Stimulated activated CD4-positive, alpha-beta T cell treated with anti-CD3 and anti-CD28 coated beads, Interleukin-4, amount 100 ng/mL, for 24 hours (primary cell): ENCODE measurements around the gene P2RY14.
A peak's percentile ranks its signal among the peaks of the same experiment; 100 is the strongest.
"Not testable (repeated sequence)": the region's sequence is repeated elsewhere in the genome, so short reads cannot be mapped to it uniquely, and the experiment has no call there.

Experiments used
- DNase-seq: peaks from one replicate; pipeline ENCODE4 v3.0.0-alpha.2; 2020

The P2RY14 gene

GRCh38 chr3:151248772-151249337 lies 29.5 kb downstream of the P2RY14 start:
- DNase-seq = no peak

DNA sequence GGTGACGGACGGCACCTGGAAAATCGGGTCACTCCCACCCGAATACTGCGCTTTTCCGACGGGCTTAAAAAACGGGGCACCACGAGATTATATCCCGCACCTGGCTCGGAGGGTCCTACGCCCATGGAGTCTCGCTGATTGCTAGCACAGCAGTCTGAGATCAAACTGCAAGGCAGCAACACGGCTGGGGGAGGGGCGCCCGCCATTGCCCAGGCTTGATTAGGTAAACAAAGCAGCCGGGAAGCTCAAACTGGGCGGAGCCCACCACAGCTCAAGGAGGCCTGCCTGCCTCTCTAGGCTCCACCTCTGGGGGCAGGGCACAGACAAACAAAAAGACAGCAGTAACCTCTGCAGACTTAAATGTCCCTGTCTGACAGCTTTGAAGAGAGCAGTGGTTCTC lies 36.3 kb downstream of the P2RY14 start:
- not testable (repeated sequence) for DNase-seq

DNA sequence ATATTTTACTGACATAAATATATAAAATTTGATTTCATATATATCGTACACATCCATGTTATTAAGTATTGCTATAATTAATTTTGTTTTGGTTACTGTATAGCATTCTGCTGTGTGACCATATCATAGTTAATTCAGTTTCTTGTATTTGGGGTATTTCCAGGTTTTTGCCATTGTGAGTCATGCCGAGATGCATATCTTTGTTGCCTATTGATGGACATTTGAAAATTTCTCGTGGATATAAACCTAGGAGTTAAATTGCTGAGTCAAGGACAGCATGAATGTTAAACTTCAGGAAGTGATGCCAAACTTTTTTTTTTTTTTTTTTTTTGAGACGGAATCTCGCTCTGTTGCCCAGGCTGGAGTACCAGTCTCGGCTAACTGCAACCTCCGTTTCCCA lies 41.6 kb downstream of the P2RY14 start:
- DNase-seq = no peak

DNA sequence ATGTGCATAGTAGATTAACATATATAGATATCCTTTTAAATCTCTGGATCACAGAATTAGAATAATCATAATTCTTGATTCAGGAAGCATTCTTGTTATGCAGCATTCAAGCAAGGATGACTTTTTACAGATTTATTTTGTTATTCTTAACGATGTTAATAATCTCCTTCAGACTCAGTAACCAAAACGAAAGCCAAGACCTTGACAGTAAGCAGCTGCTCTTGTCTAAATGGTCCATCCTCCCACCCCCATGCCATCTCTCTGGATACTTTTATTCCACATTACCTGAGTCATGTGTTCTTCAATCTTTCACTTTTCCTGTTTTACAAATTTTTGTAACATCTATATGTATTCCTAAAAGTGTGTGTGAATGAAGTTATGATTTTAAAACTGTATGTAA lies 42.0 kb downstream of the P2RY14 start:
- no peak for DNase-seq

DNA sequence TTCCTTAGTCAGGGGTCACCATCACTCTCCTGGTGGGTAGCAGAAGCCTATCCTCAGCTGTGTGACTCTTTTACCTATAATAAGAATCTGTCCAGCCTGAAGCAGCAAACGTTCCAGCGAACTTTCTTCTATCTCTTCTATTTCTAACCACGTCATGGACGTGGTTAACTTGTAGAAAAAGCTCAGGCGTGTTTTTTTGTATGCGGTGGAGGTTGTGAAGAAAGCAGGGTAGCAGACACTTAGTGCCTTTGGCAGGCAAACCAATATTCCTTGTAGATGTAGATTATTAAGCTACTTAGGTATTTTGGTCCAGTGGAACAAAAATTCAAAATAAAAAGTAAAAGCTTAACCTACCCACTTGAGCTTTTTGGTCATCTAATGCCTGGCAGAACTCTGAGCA lies 43.5 kb downstream of the P2RY14 start:
- DNase-seq = no peak

DNA sequence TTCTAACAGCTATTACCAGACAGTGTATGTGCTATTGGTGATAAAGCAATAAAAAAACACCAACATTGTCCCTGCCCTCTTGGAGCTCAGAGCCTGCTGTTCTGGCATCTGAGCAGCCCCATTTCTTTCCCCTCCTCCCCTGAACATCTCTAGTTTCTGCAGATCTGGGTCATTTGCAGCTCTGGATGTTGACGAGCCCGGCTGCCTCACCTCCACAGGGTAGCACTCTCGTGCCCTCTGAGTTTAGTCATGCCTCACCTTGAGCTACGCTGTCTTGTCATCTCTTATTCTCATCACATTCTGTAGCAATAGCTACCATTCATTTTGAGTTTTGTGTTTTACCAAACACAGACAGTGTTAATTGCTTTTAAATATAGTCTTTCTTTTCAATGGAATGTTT lies 45.4 kb downstream of the P2RY14 start:
- DNase-seq = no peak

DNA sequence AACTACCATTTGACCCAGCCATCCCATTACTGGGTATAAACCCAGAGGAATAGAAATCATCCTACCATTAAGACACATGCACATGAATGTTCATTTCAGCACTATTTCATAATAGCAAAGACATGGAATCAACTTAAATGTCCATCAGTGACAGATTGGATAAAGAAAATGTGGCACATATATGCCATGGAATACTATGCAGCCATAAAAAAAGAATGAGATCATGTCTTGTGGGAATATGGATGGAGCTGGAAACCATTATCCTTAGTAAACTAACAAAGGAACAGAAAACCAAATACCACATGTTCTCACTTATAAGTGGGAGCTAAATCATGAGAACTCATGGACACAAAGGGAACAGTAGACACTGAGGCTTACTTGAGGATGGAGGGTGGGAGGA lies 45.9 kb downstream of the P2RY14 start:
- DNase-seq = not testable (repeated sequence)

- no peak for DNase-seq
These were observed 47.7 kb downstream of the P2RY14 start for GRCh38 chr3:151230646-151231045.

GRCh38 chr3:151228666-151229040 lies 49.7 kb downstream of the P2RY14 start:
- no peak for DNase-seq

- DNase-seq = peak; percentile 85
These were observed 50.3 kb downstream of the P2RY14 start for GRCh38 chr3:151227807-151228665.

DNA sequence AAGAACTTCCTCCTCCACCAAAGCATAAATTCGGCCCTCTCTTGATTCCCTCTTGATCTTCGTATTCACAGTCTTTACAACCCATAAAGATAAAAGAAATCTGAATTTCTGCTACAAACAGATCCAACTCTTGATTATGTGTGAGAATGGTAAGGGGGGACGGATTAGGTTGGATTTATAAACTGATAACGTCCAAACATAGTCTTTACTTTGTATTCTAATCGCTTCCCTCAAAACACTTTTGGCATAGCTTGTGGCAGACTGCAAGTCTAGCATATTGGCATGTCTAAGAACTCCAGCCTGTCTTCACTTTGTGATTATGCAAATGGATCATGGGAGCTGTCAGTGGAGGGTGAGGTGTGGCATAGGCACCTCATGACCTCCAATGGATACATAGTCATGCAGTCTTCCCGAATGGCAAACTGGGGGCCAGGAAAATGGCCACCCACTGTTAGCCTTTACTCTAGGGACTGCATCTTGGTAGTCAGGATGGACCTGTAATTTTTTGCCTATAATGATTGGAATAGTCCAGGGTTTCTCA lies 51.0 kb downstream of the P2RY14 start:
- DNase-seq = no peak

DNA sequence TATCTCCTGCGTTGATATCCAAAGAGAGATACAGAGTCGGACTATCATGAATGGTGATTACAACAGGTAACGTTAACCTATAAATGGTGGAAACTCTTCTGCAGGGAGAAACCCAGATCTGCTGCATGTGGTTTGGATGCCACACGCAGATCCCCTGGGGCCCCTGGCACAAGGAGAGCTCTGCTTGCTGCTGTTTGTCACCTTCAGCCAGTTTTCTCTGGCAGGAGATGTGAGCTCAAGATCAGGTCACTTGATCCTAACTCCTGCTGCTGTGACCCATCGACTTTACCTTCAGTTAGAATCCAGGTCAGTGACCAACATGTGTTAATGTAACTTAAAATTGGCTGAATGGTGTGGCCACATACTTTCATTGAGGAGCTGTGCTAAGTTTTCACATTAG lies 51.5 kb downstream of the P2RY14 start:
- DNase-seq = no peak

DNA sequence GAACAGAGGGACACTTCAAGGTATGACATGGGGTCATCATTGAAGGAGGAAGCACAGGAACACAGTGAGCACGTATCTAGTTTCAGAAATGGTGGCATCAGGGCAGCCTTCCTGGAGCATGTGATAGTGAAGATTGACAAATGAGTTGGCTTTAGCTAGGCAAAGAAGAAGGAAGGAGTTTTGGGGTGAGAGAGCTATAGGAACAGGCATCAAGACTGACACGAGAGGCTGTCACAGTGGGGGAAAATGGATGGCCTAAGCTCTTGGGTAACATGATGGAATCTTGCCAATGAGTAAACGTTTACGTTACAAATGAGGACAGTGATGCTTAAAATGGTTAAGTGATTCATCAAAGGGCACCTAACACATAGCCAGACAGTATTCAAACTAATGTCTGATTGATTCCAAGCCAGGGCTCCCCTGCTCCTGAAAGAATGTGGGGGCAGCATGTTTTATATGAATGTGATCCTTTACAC lies 52.2 kb downstream of the P2RY14 start:
- DNase-seq = no peak

- DNase-seq = no peak
These were observed 53.0 kb downstream of the P2RY14 start for GRCh38 chr3:151225040-151225975.

- no peak for DNase-seq
These were observed 54.0 kb downstream of the P2RY14 start for GRCh38 chr3:151224268-151224866.

- no peak for DNase-seq
These were observed 59.3 kb downstream of the P2RY14 start for GRCh38 chr3:151219056-151219455.

- DNase-seq = no peak
These were observed 60.2 kb downstream of the P2RY14 start for GRCh38 chr3:151218136-151218535.

- no peak for DNase-seq
These were observed 61.4 kb downstream of the P2RY14 start for GRCh38 chr3:151216641-151217607.

DNA sequence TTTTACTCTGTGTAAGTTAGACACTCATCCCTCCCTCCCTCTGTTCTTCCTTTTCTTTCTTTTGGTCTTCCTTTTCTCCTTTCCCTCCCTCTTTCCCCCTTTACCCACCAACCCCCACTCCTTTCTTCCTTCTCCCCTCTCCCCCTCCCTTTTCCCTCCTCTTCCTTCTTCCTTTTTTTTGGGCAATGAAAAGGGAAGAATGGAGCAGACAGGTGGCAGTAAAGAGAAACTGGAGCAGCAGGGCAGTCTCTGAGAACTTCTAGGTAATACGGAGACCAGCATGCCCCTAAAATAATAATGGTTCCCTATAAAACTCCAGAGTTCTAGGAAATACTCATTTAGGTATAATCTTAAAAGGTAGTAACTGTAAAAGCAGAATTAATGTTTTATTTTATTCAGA lies 63.9 kb downstream of the P2RY14 start:
- no peak for DNase-seq

GRCh38 chr3:151213881-151214280 lies 64.5 kb downstream of the P2RY14 start:
- DNase-seq = no peak

DNA sequence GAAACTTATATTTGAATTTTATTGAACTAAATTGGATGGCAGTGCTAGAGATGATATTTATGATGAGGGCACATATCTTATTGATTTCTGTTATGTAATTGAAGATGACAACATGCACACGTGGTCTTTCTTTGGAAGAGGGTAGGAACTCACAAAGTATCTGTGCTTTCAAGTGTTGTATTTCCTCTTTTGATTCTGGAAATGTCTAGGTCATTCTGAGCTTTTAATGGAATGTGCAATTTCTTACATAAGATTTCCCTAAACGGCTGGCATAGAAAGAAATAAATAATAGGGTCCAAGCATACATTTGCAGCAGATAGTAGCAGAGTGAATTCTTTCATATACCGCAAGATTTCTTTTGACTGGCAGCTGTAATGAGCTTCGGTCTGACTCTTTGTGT lies 65.2 kb downstream of the P2RY14 start:
- no peak for DNase-seq
